Right lobe of liver (tissue), 6 donors: ENCODE data around the gene PLAGL2. TPM values are rescaled to one million over a fixed set of nuclear protein-coding genes. Genes with fewer than 3 reads are reported as not detected.

Experiments
- ATAC-seq, 4 donors: fragments of 200-7000 bp; cut with Tn5 transposase; one replicate each; pipeline ENCODE4 v1.9.1; 2020; ENCODE audit warnings: mild to moderate bottlenecking in 4 of 4, moderate library complexity in 4 of 4
- DNase-seq, 3 donors: peaks; one replicate each; pipeline ENCODE4 v3.0.0-alpha.2; 2020
- H3K27ac ChIP-seq, 3 donors: fragments of 200-600 bp; one replicate each; pipeline ENCODE4 v1.8.0; 2022
- H3K27me3 ChIP-seq, 2 donors: fragments of 200-600 bp; one replicate each; pipeline ENCODE4 v1.8.0; 2022
- H3K36me3 ChIP-seq, 4 donors: fragments of 200-600 bp; sonication (generic) in 1 of 4; one replicate each; pipeline versions ENCODE4 v1.5.1 to v1.8.0; 2017 to 2022; ENCODE audit warnings: control low read depth in 1 of 4
- H3K4me1 ChIP-seq, 4 donors: fragments of 200-600 bp; sonication (generic) in 1 of 4; one replicate each; pipeline versions ENCODE4 v1.5.1 to v1.8.0; 2017 to 2022; ENCODE audit warnings: control low read depth in 1 of 4
- H3K4me3 ChIP-seq, 3 donors: fragments of 200-600 bp; one replicate each; pipeline ENCODE4 v1.8.0; 2022
- H3K9me3 ChIP-seq, 4 donors: fragments of 200-600 bp; sonication (generic) in 1 of 4; one replicate each; pipeline versions ENCODE4 v1.5.1 to v1.8.0; 2017 to 2022; ENCODE audit warnings: control low read depth in 1 of 4
- CTCF ChIP-seq, 4 donors: fragments of 200-600 bp in 3 of 4; fragments of 450-650 bp in 1 of 4; IDR thresholded peaks; one replicate each; pipeline versions ENCODE4 v1.5.1 to v1.8.0; 2016 to 2022; ENCODE audit warnings: antibody characterized with exemption in 4 of 4, mild to moderate bottlenecking in 2 of 4
- POLR2A ChIP-seq: fragments of 450-650 bp; IDR thresholded peaks from one replicate; pipeline ENCODE4 v1.6.1; 2017; ENCODE audit warnings: antibody characterized with exemption, mild to moderate bottlenecking
- WGBS: methylation state at CpG from one replicate; pipeline ENCODE4 v1.1.6; 2018; ENCODE audit warnings: low coverage, low lambda C conversion rate; ENCODE audit not compliant: insufficient coverage; ENCODE audit errors: missing lambda C conversion rate; 5-methylcytosine and 5-hydroxymethylcytosine counted together
- intact Hi-C, 2 donors: fragments of 100-400 bp; cut with DNase I; formaldehyde crosslinking; loops; one replicate each; pipeline versions ENCODE4 v1.11.2 to v1.14.1; 2022
- total RNA-seq, 6 experiments: library from RNA; depleted of rRNA in 2 of 6; stranded (reverse); fragments of >200 nt in 2 of 6; fragmentation: NEBNext Ultra II Directional in 3 of 6; extraction: Animal tissue kit (Norgen Biotek cat#: 25700) in 3 of 6; gene quantifications; one replicate each; pipeline versions ENCODE4 v1.1.0 to v1.2.4, GENCODE V29; 2016 to 2023
- donor health status: DM: no; HTN: yes; CAD: no.
- donor health status: DM: no; HTN: no; CAD: no.
- donor health status: DM: no; HTN: no; CAD: no.
- donor health status: DM: no; HTN: yes; CAD: no.
- donor health status: DM: no; HTN: yes; CAD: no.

Gene PLAGL2
- total RNA-seq, 6 experiments from 2014 or later, result 1.5 to 3.1 (median 2.4) TPM

- Histone ChIP-seq H3K27ac (peak overlapping the region in 2 of 3 donors; percentile 69 to 82), H3K4me3 (no peak overlapping the region), H3K27me3 (no peaks in the 10 kb centered on the region), H3K9me3 (no peaks in the 10 kb centered on the region), H3K4me1 (peaks cover 0 to 66% (median 37%) of the 10 kb centered on the region in 4 donors), H3K36me3 (peaks cover 0 to 22% (median 6%) of the 10 kb centered on the region in 4 donors)
- WGBS, result 77% methylated on average over 3 of the region's 8 CpGs
- no peak for ATAC-seq
- intact Hi-C loops, result no loop called here
- TF ChIP-seq POLR2A, result no peak
- no peak for TF ChIP-seq CTCF (IDR thresholded peaks at IDR 0.05)
- DNase-seq, result no peak
These were observed 7.6 kb upstream of the PLAGL2 start for GRCh38 chr20:32215147-32215546.

- Histone ChIP-seq H3K4me3 (no peak overlapping the region), H3K4me1 (peaks cover 0 to 73% (median 41%) of the 10 kb centered on the region in 4 donors), H3K9me3 (no peaks in the 10 kb centered on the region), H3K36me3 (peaks cover 0 to 15% (median 6%) of the 10 kb centered on the region in 4 donors), H3K27ac (no peak overlapping the region), H3K27me3 (no peaks in the 10 kb centered on the region)
- no peak for DNase-seq
- no peak for ATAC-seq
- 88% methylated on average over 1 of the region's 1 CpG for WGBS
- intact Hi-C loops, result no loop called here
- TF ChIP-seq CTCF (IDR thresholded peaks at IDR 0.05) (no peak), POLR2A (no peak)
These were observed 6.3 kb upstream of the PLAGL2 start for GRCh38 chr20:32213870-32214269.

- H3K4me1 ChIP-seq, result peaks cover 0 to 62% (median 27%) of the 10 kb centered on the region in 4 donors
- DNase-seq (no peak), ATAC-seq (peak in 1 of 4 donors; percentile 14)
- H3K27ac ChIP-seq, result peak overlapping the region in 2 of 3 donors; percentile 92 to 93
- 54% methylated on average over 9 of the region's 9 CpGs for WGBS
- H3K36me3 ChIP-seq, result peaks cover 0 to 4% (median 0%) of the 10 kb centered on the region in 4 donors
- no peaks in the 10 kb centered on the region for H3K27me3 ChIP-seq
- intact Hi-C loops, result no loop called here
- no peak overlapping the region for H3K4me3 ChIP-seq
- TF ChIP-seq POLR2A (no peak), CTCF (IDR thresholded peaks at IDR 0.05) (no peak)
- no peaks in the 10 kb centered on the region for H3K9me3 ChIP-seq
These were observed 2.5 kb upstream of the PLAGL2 start for GRCh38 chr20:32209850-32210605.

- Histone ChIP-seq H3K4me3 (peak overlapping the region; percentile 85 to 99 (median 96)), H3K9me3 (no peaks in the 10 kb centered on the region), H3K36me3 (peaks cover 0 to 4% (median 0%) of the 10 kb centered on the region in 4 donors), H3K4me1 (peaks cover 0 to 61% (median 26%) of the 10 kb centered on the region in 4 donors), H3K27ac (peak overlapping the region; percentile 87 to 93 (median 92)), H3K27me3 (no peaks in the 10 kb centered on the region)
- no peak for DNase-seq
- ATAC-seq, result no peak
- WGBS, result 37% methylated on average over 13 of the region's 13 CpGs
- intact Hi-C loops, result no loop called here
- no peak for TF ChIP-seq CTCF (IDR thresholded peaks at IDR 0.05)
These were observed 1.1 kb upstream of the PLAGL2 start for GRCh38 chr20:32208499-32209154.
